ENCODE data around the gene ENDOU.

Gene ENDOU

GRCh38 chr12:47725091-47725772, at the start of gene ENDOU:
ENDOU (minus strand) TSS chr12:47725490; CDS start chr12:47725413, 77 bp downstream.
- no peak for FAIRE-seq

GRCh38 chr12:47774663-47775062, 49.4 kb upstream of the ENDOU start:
- no peak for FAIRE-seq

- FAIRE-seq = no peak
Measured at GRCh38 chr12:47773858-47774580, 48.7 kb upstream of the ENDOU start.

GRCh38 chr12:47773062-47773857, 48.0 kb upstream of the ENDOU start, which contains the start of gene SLC48A1:
SLC48A1 (plus strand) TSS chr12:47773238; CDS start chr12:47773305, 67 bp downstream.
- no peak for FAIRE-seq

GRCh38 chr12:47772738-47773061, 47.4 kb upstream of the ENDOU start:
- FAIRE-seq = no peak

GRCh38 chr12:47772094-47772660, 46.9 kb upstream of the ENDOU start:
- no peak for FAIRE-seq

- no peak for FAIRE-seq
Measured at GRCh38 chr12:47771304-47771703, 46.0 kb upstream of the ENDOU start.

- no peak for FAIRE-seq
Measured at GRCh38 chr12:47770086-47770726, 44.9 kb upstream of the ENDOU start.

GRCh38 chr12:47769234-47770085, 44.2 kb upstream of the ENDOU start:
- no peak for FAIRE-seq

- FAIRE-seq = no peak
Measured at GRCh38 chr12:47768323-47768811, 43.1 kb upstream of the ENDOU start.

- peak; percentile 21 for FAIRE-seq
Measured at GRCh38 chr12:47767216-47767724, 42.0 kb upstream of the ENDOU start.

- no peak for FAIRE-seq
Measured at GRCh38 chr12:47766502-47767215, 41.4 kb upstream of the ENDOU start.

- FAIRE-seq = no peak
Measured at GRCh38 chr12:47763481-47764346, 38.4 kb upstream of the ENDOU start.

- FAIRE-seq = no peak
Measured at GRCh38 chr12:47762850-47763465, 37.7 kb upstream of the ENDOU start.

GRCh38 chr12:47758834-47759690, 33.8 kb upstream of the ENDOU start, which contains the start of gene RAPGEF3:
RAPGEF3 (minus strand) TSS chr12:47758880; CDS start chr12:47758556, 324 bp downstream.
- no peak for FAIRE-seq

- FAIRE-seq = no peak
Measured at GRCh38 chr12:47758584-47758833, 33.2 kb upstream of the ENDOU start.

GRCh38 chr12:47757840-47758583, 32.7 kb upstream of the ENDOU start:
- FAIRE-seq = no peak

All from G401.6 (cell line).